IPS-18c (cell line): ENCODE data around the gene TXLNB.
"Not testable (repeated sequence)": the region's sequence is repeated elsewhere in the genome, so short reads cannot be mapped to it uniquely, and the experiment has no call there.

Source experiments
- H3K4me3 ChIP-seq: 2 replicates; pipeline ENCODE4 v1.7.0; 2013; ENCODE audit warnings: low read depth, mild to moderate bottlenecking, low read length, moderate library complexity; ENCODE audit not compliant: insufficient read depth
- H3K9me3 ChIP-seq: one replicate; pipeline ENCODE4 v1.6.1; 2013; ENCODE audit warnings: mild to moderate bottlenecking, low read length, moderate library complexity; ENCODE audit not compliant: control insufficient read depth, insufficient read depth

The TXLNB gene

DNA sequence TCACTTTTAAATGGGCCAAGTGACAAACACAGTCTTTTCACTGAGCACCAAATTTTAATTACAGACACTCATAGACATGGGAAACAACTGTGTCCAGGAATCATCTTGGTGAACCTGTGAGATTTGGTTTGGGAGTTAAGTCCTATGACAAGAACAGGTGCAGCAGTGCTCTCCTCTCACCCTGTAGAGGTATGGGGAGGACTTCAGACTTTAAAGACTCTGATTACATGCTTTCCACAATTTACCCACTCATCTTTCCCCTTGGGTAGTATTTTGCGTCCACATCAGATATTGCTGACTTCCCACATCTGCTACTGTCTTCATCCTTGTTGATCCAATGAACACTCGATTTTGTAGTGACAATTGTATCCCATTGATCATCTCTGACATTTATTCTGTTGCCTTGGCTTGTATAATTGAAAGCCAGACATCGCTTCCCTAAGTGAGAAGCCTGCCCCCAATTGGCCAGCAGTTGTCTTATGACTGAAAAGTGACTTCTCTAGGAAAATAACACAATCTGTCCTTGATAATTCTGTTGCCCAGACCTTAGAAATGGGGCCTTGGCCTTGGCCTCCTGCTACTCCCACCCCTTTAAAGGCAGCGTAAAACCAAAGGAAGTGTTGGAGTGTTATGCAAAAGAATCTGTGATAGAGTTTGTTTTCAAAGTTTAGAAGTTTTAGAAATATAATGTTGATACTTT, 40.0 kb downstream of the TXLNB start:
- Histone ChIP-seq H3K9me3 (no peaks in the 10 kb centered on the region), H3K4me3 (no peak overlapping the region)

DNA sequence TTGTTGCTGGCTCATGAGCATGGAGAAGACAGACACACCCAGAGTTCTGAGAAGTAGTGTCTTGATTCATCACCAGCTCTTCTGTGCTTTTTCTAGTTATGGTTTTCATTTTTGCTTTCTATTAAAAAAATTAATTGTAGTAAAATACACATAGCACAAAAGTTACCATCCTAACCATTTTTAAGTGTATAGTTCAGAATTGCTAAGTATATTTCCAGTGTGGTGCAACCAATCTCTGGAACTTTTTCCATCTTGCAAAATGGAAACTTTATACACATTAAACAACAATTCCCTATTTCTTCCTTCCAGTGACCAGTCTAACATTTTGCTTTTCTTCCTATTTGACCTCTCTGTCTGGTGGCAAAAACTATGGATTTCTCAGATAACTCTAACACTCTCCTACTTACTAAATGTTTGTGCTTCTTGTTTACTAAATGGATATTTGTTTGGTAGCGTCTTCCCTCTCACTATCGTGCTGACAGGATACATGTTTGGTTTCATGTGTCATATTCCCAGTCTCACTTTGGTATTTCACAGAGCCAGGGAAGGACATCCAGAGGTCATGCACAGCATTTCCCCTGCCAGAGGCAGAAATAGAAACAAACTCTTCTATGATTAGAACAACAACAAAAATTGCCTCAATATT, 40.6 kb downstream of the TXLNB start:
- Histone ChIP-seq H3K9me3 (no peaks in the 10 kb centered on the region), H3K4me3 (no peak overlapping the region)

DNA sequence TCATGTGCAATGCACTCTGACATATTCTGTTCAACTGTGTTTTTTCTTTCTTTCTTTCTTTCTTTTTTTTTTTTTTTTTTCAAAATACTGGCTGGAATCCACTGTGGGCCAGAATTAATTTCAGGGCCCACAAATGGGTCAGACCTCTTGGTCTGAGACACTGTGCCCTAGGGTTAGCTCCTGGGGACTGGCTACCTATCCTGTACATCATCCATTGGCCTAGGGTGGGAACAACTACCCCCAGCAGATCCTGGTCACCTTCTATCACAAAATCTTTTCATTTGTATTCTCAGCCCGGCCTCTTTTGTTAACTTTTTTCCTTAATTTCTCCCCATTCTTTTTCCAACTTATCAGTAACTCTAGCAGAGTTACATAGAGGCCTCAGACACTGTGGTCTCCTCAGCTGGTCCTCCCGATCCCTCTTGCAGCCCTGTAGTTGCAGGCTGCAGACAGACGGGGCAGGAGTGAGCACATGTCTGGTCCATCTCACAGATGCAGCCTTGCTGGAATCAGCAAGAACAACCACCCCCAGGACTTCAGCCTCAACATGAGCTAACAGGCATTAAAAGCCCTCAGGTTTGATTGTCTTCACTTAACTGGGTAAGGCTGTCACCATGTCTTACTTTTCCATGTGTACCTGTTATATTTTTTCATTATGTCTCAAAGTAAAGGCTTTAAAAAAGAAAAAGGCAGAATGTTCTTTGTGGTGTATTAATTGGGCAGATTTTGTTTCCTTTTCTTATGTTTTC, 41.3 kb downstream of the TXLNB start:
- Histone ChIP-seq H3K4me3 (no peak overlapping the region), H3K9me3 (no peaks in the 10 kb centered on the region)

DNA sequence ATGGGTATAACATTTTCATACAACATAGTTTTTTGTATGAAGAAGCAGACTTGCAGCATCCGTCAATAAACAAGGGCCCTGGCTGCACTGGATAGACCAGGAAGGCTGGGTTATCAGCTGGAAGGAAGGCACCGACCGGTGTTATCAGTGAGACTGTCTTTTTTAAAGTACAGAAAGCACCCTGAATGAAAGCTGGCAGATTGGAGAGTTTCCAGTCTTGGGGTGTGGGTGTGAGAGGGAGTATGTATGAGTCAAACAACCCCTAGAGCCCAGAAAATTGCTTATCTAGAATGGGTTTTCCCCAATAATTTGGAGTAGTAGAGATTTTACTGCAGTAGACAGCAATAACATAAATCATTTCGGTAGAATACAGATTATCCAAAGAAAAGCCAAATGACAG, 42.4 kb downstream of the TXLNB start:
- Histone ChIP-seq H3K4me3 (no peak overlapping the region), H3K9me3 (no peaks in the 10 kb centered on the region)

DNA sequence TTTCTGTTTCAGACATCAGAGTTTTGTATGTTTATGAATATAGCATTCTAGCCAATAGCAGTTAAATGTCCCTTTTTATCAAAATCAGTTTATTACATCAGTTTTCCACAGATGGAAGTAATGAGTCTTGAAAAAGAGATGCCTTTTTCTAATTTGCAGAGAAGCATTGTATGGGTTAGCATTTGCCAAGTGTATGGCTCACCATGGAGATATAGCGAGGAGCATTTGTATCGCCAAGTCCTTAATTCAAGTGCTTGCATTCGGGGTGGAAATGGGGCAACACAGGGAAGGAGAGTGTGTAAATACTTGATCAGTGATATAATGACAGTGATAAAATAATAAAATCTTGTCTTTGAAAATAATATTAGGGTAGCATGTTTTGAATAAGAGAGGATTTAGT, 42.9 kb downstream of the TXLNB start:
- Histone ChIP-seq H3K9me3 (no peaks in the 10 kb centered on the region), H3K4me3 (no peak overlapping the region)

DNA sequence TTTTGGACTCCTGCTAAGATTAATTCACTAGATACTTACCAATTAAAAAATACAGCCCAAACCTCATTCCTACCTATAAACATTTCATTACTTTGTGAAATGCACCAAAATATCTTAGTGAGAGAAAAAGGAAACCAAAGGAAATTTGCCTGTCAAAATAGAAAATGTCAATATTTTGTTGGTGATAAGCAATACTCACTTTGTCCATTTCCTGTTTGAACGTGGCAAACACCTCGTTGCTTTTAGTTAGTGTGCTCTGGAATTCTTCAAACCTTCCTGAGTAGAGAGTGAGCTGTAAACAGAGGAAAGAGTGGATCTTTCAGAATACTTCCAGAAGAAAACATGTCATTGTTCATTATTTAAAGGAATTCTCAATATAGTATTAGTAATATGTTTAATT, 44.2 kb downstream of the TXLNB start:
- Histone ChIP-seq H3K9me3 (no peaks in the 10 kb centered on the region), H3K4me3 (no peak overlapping the region)

DNA sequence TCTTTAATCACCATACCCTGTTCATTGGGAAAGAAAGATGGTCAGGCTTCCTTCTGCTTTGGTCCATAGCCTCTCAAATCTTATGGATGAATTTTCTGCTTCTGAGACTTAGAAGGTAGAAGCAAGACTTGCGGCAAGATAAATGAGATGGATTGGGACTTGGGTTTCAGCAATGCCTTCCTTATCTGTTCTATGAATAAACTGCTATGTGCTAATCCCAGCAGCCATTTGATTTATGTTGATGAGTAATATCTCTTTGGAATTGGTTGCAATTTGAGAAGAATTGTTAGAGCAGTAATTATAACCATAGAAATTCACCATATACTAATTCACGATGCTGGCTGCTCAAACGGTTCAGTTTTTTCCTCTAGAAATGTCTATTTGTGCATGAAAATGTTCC, 48.3 kb downstream of the TXLNB start:
- H3K9me3 ChIP-seq: no peaks in the 10 kb centered on the region
- H3K4me3 ChIP-seq: no peak overlapping the region

DNA sequence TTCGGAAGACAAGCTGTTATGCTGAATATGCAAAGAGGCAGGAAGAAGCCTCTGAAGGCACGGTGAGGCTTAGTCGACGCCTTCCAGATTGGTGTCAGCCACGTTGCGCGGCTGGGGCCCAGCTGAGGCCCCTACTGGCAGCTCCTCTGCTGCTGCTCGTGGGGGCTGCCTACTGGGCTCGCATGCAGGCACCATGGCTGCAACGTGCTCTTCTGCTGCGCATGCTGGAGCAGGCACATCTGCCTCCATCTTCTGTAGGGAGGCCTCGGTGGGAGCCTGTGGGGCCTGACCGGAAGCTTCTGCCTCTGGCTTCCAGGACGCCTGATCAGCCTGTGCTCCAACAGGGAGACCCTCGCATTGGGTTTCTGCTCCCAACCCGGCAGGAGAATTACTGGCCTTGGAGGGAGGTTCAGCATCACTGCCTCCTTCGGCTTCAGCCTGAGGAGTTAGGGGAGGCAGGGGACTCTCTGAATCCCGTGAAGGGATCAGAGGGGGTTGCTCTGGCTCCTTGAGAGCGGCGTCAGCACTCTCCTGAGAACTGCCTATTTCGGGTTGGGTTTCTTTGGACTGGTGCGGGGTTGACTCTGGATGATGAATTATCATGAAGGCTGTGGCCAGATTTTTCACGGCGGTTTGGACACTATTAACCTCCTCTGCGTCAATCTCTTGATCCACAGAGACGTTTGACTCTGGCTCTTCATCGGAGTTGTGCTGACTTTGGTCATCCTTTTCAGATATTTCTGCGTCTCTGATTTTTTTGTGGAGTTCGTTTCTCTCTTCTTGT, 49.1 kb downstream of the TXLNB start:
- Histone ChIP-seq H3K9me3 (no peaks in the 10 kb centered on the region), H3K4me3 (no peak overlapping the region)

DNA sequence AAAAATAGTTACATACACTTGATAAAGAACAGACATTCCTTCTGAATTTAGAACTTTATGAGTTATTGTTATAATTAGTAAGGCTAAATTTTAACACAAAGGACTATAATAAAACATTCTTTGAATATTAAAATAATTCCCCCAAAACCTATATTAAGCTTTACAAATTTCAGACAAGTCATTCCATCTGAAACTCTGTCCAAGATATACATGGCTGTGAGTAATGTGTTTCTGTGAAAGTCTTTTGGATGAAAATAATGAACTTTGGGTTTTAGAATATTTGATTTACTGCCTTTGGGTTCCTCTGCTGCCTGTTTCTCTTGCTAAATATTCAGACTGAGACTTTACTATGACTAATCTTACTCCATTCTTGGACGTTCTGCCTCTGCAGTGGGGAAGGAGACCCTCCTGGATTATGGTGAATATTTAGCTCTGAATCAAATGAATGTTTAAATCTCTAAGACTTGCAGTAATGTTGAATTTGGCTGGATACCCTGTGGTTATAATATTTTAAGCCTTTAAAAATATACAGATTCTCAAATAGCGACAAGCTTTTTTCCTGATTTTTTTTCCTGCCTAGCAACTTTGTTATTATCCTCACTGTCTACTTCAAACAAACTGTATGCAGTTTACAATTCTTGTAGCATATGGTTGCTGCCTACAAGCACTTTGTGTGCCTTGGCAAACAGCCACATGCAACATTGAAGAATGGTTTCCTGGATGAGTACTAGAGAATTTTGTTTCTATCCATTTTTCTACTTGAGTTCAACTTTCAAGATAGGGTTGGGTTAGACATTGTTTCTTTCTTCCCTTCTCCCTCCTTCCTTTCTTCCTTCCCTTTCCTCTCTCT, 51.4 kb downstream of the TXLNB start:
- H3K4me3 ChIP-seq: no peak overlapping the region
- no peaks in the 10 kb centered on the region for H3K9me3 ChIP-seq

DNA sequence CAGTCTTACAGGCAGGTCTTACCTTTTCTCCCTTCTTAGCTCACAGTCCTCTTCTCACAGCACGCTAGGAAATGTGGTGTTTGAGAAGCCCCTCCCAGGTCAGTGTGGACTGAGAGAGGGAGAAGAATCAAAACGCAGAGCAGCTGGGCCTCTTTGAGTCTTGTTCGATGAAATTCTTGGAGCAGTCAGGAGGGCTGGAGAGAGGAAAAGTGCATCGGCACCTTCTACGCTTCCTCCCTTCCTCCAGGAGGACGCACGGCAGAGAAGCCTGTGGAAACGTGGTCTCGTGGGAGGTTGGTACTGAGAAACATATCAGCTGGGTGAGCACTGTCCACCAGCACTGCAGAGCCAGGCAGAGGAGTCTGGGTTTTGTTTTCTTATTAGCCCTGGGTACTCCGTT, 52.7 kb downstream of the TXLNB start:
- H3K9me3 ChIP-seq: peaks cover 6% of the 10 kb centered on the region
- no peak overlapping the region for H3K4me3 ChIP-seq

DNA sequence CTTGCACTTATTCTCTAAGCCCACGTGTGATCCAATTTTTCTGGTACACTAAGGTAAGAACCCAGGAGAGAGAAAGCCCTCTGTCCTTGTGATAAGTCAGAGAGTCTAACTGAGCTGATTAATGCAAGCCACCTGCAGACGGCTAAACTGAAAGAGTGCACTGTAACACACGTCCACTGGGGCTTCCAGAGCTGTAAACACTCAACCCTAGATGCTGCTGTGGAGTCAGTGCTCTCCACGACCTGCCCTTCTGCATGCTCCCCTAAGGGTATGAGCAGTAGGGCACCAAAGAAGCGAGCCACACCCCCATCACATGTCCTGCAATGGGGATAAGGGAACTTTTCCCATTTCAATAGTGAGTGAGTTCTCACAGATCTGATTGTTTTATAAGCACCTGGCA, 55.7 kb downstream of the TXLNB start:
- H3K9me3 ChIP-seq: peaks cover 8% of the 10 kb centered on the region
- H3K4me3 ChIP-seq: no peak overlapping the region

DNA sequence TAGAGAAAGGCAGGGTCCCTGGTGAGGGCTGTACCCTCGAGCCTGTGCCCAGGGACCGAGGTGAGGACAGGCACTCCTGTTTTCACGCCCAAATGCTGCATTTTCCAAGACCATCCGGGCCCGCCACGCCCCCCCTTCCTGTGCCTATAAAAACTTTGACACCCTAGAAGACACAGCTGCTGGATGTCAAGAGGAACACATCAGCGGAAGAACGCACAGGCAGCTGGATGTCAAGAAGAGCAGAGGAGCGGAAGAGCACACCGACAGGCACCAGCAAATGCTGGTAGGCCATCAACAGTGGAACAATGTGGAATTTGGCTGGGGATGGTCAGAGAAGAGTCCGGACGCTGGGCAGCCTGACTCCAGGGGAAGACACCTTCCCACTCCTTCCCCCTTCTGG, 56.1 kb downstream of the TXLNB start:
- H3K9me3 ChIP-seq: peaks cover 8% of the 10 kb centered on the region
- H3K4me3 ChIP-seq: no peak overlapping the region

DNA sequence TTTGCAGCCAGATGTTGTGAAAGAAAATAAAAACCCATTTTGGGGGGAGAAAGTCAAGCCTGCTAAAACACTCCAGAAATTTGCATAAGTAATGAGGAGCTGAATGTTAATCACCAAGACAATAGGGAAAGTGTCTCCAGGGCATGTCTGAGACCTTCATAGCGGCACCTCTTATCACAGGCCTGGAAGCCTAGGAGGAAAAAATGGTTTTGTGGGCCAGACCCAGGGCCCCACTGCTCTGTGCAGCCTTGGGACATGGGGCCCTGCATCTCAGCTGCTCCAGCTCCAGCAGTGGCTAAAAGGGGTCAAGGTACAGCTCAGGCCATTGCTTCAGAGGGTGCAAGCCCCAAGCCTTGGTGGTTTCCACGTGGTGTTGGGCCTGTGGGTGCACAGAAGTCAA, 57.6 kb downstream of the TXLNB start:
- not testable (repeated sequence) for H3K4me3 ChIP-seq, H3K9me3 ChIP-seq

DNA sequence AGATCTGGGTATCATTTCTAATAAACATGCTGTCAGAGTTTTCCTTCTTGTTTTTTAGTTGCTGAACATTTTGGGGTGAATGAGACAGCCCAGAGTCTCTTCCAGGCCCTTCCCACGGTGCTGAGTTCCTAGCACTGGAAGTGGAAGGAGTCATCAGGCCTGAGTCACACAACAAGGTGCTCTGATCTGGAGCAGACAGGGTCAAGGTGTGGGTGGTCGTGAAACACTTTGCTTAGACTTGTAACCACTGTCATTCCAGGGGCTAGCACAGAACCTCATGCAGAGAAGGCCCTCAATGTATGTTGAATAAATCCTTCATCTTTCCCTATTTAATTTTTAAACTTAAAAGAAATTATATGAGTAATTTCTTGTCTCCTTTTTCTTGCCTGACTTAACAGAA, 60.6 kb downstream of the TXLNB start:
- Histone ChIP-seq H3K4me3 (no peak overlapping the region), H3K9me3 (peaks cover 8% of the 10 kb centered on the region)

DNA sequence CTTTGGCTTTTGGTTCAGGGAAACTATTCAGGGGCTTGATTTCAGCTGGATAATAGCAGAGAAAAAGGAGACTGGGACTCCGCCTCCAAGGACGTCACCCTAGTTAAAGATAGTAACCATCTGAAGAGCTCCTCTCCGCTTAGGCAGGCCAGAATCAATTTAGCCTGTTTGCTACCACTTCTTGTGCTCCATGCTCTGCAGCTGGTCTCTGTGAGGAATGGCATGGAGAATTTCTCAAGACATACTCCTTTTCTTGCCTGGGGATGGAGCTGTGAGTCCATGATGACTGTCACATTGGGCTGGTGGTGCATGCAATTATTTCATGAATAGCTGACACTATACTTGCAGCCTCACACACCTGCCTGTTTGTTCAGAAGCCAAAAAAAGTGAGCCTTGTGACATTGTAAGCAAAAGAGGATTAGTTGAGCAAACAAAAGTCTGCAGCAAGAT, 61.4 kb downstream of the TXLNB start:
- peaks cover 8% of the 10 kb centered on the region for H3K9me3 ChIP-seq
- H3K4me3 ChIP-seq: no peak overlapping the region

DNA sequence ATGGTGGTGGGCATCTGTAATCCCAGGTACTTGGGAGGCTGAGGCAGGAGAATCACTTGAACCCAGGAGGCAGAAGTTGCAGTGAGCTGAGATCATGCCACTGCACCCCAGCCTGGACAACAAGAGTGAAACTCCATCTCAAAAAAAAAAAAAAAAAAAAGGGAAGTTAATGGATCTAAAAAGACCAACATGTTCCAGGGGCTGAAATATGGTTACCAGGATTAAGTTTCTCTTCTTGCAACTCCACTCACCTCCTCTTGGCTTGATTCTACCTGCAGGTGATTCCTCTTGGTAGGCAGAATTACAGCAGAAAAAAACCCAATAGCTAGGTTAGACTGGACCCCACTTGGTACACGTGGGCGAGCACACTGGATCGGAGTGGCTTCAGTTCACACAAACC, 63.4 kb downstream of the TXLNB start:
- H3K9me3 ChIP-seq, H3K4me3 ChIP-seq: not testable (repeated sequence)

DNA sequence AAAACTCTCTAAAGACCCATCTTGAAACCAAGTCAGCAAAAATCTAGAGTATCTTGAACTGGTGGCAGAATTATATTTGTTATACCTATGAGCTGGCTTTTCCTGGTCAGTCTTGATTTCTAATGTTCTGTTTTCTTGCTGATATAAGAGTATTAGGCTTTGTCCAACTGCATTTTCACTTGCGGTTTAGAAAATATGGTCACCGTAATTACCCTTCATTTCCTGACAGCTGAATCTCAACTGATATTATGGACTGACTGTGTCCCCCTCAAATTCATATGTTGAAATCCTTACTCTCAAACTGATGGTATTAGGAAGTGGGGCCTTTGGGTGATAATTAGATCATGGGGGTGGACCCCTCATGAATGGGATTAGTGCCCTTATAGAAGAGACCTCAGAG, 72.1 kb downstream of the TXLNB start:
- H3K9me3 ChIP-seq: no peaks in the 10 kb centered on the region
- H3K4me3 ChIP-seq: no peak overlapping the region
